Neural progenitor cell (in vitro differentiated cells): ENCODE results near the gene EN2. TPM values are rescaled to one million over a fixed set of nuclear protein-coding genes. Genes with fewer than 3 reads are reported as not detected.

ENCODE experiments used
- DNase-seq: peaks from one replicate; pipeline ENCODE4 v3.0.0-alpha.2; 2016; ENCODE audit warnings: low spot score
- H2AFZ ChIP-seq: fragments of 200-600 bp; sonication (generic); replicated peaks from 2 replicates; pipeline ENCODE4 v1.6.1; 2016; ENCODE audit warnings: antibody characterized with exemption
- H3F3A ChIP-seq: fragments of 200-600 bp; sonication (generic); 2 replicates; pipeline ENCODE4 v1.6.1; 2016; ENCODE audit warnings: antibody characterized with exemption, low read depth
- H3K27ac ChIP-seq: fragments of 200-600 bp; sonication (generic); 2 replicates; pipeline ENCODE4 v1.5.1; 2016; ENCODE audit warnings: mild to moderate bottlenecking
- H3K27me3 ChIP-seq: fragments of 200-600 bp; sonication (generic); 2 replicates; pipeline ENCODE4 v1.6.1; 2016; ENCODE audit warnings: mild to moderate bottlenecking, moderate library complexity
- H3K36me3 ChIP-seq: fragments of 200-600 bp; sonication (generic); 2 replicates; pipeline ENCODE4 v1.5.1; 2016
- H3K4me1 ChIP-seq: fragments of 200-600 bp; sonication (generic); 2 replicates; pipeline ENCODE4 v1.6.1; 2016; ENCODE audit warnings: mixed run types
- H3K4me2 ChIP-seq: fragments of 200-600 bp; sonication (generic); 2 replicates; pipeline ENCODE4 v1.6.1; 2016
- H3K4me3 ChIP-seq: fragments of 200-600 bp; sonication (generic); 2 replicates; pipeline ENCODE4 v1.5.1; 2016
- H3K79me2 ChIP-seq: fragments of 200-600 bp; sonication (generic); 2 replicates; pipeline ENCODE4 v1.6.1; 2016; ENCODE audit warnings: low read depth
- H3K9ac ChIP-seq: fragments of 200-600 bp; sonication (generic); 2 replicates; pipeline ENCODE4 v1.6.1; 2016
- H3K9me3 ChIP-seq: fragments of 200-600 bp; sonication (generic); 2 replicates; pipeline ENCODE4 v1.5.1; 2016; ENCODE audit warnings: low read depth
- H4K20me1 ChIP-seq: fragments of 200-600 bp; sonication (generic); 2 replicates; pipeline ENCODE4 v1.6.1; 2016; ENCODE audit warnings: low read depth
- H3K27ac Mint-ChIP-seq: 3 replicates; pipeline ENCODE4 v1.8.0; 2021; ENCODE audit warnings: mixed read lengths
- H3K27me3 Mint-ChIP-seq: 2 replicates; pipeline ENCODE4 v1.8.0; 2022; ENCODE audit warnings: low read depth, mild to moderate bottlenecking, inconsistent platforms, moderate library complexity, mixed read lengths; ENCODE audit not compliant: insufficient read depth
- H3K36me3 Mint-ChIP-seq: 3 replicates; pipeline ENCODE4 v1.8.0; 2021; ENCODE audit warnings: mixed read lengths
- H3K4me1 Mint-ChIP-seq: 3 replicates; pipeline ENCODE4 v1.8.0; 2021; ENCODE audit warnings: mixed read lengths
- H3K4me3 Mint-ChIP-seq: 3 replicates; pipeline ENCODE4 v1.8.0; 2021; ENCODE audit warnings: mild to moderate bottlenecking, moderate library complexity, mixed read lengths
- H3K9me3 Mint-ChIP-seq: 3 replicates; pipeline ENCODE4 v1.8.0; 2020; ENCODE audit warnings: mixed read lengths
- EZH2 ChIP-seq: fragments of 200-600 bp; sonication (generic); IDR thresholded peaks from 2 replicates; pipeline ENCODE4 v1.6.1; 2017; ENCODE audit warnings: antibody characterized with exemption, mild to moderate bottlenecking, moderate library complexity
- EZH2phosphoT487 ChIP-seq: fragments of 200-600 bp; sonication (generic); IDR thresholded peaks from 2 replicates; pipeline ENCODE4 v1.6.1; 2017; ENCODE audit warnings: antibody characterized with exemption
- total RNA-seq: library from RNA; depleted of rRNA; stranded (reverse); fragments of >200 nt; gene quantifications from 2 replicates; pipeline ENCODE4 v1.2.3, GENCODE V29; 2015; ENCODE audit warnings: low replicate concordance
- TF ChIP-seq, protein P1 (sequence below): fragments of 200-600 bp; sonication (generic); IDR thresholded peaks from 2 replicates; pipeline ENCODE4 v1.5.1; 2017; ENCODE audit warnings: antibody characterized with exemption, mild to moderate bottlenecking

EN2 gene
- total RNA-seq, 1 donor from 2014 or later, result not detected

DNA sequence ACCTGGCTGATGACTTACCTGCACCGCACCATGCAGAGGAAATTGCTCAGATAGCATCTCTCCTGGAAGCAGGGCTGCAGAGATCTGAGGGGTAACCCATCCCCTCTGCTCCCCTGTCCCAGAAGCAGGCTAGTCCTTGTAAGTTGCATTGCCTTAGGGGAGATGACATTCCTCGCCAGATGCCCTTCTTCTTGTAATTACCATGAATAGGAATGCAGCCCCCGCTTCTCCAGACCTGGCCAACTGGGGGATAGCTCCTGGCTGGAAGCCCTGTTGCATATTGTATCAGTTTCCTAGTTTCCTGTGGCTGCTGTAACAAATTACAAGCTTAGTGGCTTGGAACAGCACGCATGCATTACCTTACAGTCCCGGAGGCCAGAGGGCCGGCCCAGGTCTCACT lies 47.5 kb upstream of the EN2 start:
- Histone ChIP-seq H3K36me3 (no peaks in the 10 kb centered on the region), H3K27ac (no peak overlapping the region), H3F3A (no peaks in the 10 kb centered on the region), H3K4me2 (no peak overlapping the region), H3K4me3 (no peak overlapping the region), H2AFZ (no peak overlapping the region), H3K27me3 (peaks cover 75% of the 10 kb centered on the region), H3K9ac (no peak overlapping the region), H3K4me1 (no peaks in the 10 kb centered on the region), H3K79me2 (no peaks in the 10 kb centered on the region), H3K9me3 (no peaks in the 10 kb centered on the region), H4K20me1 (peaks cover 4% of the 10 kb centered on the region)
- TF ChIP-seq EZH2 (no peak), EZH2phosphoT487 (no peak)
- TF ChIP-seq, protein P1, sequence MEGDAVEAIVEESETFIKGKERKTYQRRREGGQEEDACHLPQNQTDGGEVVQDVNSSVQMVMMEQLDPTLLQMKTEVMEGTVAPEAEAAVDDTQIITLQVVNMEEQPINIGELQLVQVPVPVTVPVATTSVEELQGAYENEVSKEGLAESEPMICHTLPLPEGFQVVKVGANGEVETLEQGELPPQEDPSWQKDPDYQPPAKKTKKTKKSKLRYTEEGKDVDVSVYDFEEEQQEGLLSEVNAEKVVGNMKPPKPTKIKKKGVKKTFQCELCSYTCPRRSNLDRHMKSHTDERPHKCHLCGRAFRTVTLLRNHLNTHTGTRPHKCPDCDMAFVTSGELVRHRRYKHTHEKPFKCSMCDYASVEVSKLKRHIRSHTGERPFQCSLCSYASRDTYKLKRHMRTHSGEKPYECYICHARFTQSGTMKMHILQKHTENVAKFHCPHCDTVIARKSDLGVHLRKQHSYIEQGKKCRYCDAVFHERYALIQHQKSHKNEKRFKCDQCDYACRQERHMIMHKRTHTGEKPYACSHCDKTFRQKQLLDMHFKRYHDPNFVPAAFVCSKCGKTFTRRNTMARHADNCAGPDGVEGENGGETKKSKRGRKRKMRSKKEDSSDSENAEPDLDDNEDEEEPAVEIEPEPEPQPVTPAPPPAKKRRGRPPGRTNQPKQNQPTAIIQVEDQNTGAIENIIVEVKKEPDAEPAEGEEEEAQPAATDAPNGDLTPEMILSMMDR, result no peak
- DNase-seq, result no peak
- Mint-ChIP-seq H3K27ac (no peak overlapping the region), H3K9me3 (peaks cover 2% of the 10 kb centered on the region), H3K4me3 (no peak overlapping the region), H3K36me3 (no peaks in the 10 kb centered on the region), H3K27me3 (peaks cover 20% of the 10 kb centered on the region), H3K4me1 (peaks cover 28% of the 10 kb centered on the region)

DNA sequence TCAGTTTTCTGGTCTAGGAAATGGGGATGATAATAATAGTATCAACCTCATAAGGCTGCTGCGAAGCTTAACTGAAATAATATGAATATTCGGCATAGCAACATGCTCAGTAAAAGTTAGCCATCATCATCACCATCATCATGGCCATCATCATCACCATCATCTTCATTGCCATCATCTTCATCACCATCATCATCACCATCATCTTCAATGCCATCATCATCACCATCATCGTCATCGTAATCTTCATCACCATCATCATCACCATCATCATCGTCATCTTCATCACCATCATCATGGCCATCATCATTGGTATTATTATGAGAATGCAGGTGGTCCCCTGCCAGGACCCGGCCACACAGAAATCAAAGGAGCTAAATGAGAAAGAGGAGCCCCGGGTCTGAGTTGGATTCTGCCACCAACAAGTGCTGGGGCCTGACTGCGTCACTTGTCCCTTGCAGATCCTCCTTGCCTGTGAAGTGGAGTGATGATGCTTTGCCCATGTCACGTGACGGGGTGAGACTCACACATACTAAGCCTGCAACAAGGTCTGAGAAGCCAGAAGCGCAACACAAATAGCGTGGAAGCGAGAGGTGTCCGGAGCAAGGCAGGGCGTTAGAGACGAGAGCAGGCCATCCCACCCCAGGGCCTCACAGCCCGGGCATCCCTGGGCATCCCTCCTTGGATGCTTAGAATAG lies 46.1 kb upstream of the EN2 start:
- peaks cover 4% of the 10 kb centered on the region for H4K20me1 ChIP-seq
- no peak overlapping the region for H3K9ac ChIP-seq
- no peak overlapping the region for H3K4me2 ChIP-seq
- H3F3A ChIP-seq, result no peaks in the 10 kb centered on the region
- H3K27me3 ChIP-seq, result peaks cover 66% of the 10 kb centered on the region
- no peaks in the 10 kb centered on the region for H3K4me1 ChIP-seq
- peak overlapping the region; percentile 1 for H3K4me3 Mint-ChIP-seq
- no peak overlapping the region for H3K4me3 ChIP-seq
- H3K36me3 ChIP-seq, result no peaks in the 10 kb centered on the region
- H2AFZ ChIP-seq, result no peak overlapping the region
- no peaks in the 10 kb centered on the region for H3K9me3 ChIP-seq
- H3K4me1 Mint-ChIP-seq, result peaks cover 19% of the 10 kb centered on the region
- no peak for DNase-seq
- no peak overlapping the region for H3K27ac Mint-ChIP-seq
- no peak for TF ChIP-seq EZH2phosphoT487
- TF ChIP-seq, protein P1, result no peak
- no peak for TF ChIP-seq EZH2
- H3K79me2 ChIP-seq, result no peaks in the 10 kb centered on the region
- no peaks in the 10 kb centered on the region for H3K36me3 Mint-ChIP-seq
- H3K9me3 Mint-ChIP-seq, result peaks cover 2% of the 10 kb centered on the region
- no peak overlapping the region for H3K27ac ChIP-seq
- peaks cover 21% of the 10 kb centered on the region for H3K27me3 Mint-ChIP-seq

DNA sequence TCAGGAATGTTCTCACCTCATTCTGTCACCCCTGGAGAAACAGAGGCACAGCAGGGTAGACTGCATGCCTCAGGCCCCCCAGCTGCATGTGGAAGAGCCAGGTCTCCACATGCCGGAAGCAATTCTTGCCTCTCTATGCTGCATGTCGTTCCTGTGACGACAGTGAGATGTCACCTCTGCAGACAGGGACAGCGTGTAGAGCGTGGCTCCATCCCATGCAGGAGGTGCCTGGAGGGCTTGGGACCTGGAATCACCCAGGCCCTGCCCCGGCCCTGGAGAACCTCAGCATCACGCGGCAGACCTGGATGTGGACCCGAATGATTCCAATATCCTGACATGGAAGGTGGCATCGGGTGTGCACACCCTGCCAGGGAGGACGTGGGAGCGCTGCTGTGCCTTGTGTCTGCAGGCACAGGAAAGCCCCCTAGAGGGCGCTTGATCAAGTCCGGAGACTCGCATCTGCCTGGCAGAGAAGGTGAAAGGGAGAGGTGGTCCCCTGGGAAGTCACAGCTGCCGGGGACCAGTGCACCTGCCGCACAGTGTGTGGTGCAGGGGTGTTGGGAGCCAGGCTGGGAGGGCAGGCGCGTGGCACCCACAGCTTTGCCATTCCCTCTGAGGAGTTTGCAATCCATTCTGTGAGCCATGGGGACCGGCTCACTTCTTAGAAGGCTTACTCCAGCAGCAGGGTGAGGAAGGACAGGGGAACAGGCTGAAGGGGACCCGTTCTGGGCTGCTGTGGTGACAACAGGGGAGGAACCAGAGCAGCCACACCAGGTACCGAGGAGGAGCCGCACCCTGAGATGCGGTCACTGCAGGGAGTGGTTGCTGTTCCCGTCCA lies 45.3 kb upstream of the EN2 start:
- Mint-ChIP-seq H3K4me3 (no peak overlapping the region), H3K27ac (peak overlapping the region; percentile 72), H3K9me3 (peaks cover 2% of the 10 kb centered on the region), H3K27me3 (peaks cover 21% of the 10 kb centered on the region), H3K4me1 (peaks cover 19% of the 10 kb centered on the region), H3K36me3 (no peaks in the 10 kb centered on the region)
- Histone ChIP-seq H3K9ac (no peak overlapping the region), H3F3A (no peaks in the 10 kb centered on the region), H3K4me2 (no peak overlapping the region), H3K36me3 (no peaks in the 10 kb centered on the region), H4K20me1 (peaks cover 4% of the 10 kb centered on the region), H3K27me3 (peaks cover 70% of the 10 kb centered on the region), H2AFZ (no peak overlapping the region), H3K9me3 (no peaks in the 10 kb centered on the region), H3K27ac (no peak overlapping the region), H3K4me1 (no peaks in the 10 kb centered on the region), H3K4me3 (no peak overlapping the region), H3K79me2 (no peaks in the 10 kb centered on the region)
- peak; percentile 87 for DNase-seq
- TF ChIP-seq EZH2phosphoT487 (no peak), EZH2 (peak; percentile 36)
- TF ChIP-seq, protein P1, result peak; percentile 84
